Activated naive CD4-positive, alpha-beta T cell treated with anti-CD3 and anti-CD28 coated beads, Interleukin-2, amount 50 U/mL, for 24 hours (primary cell): ENCODE data around the gene CCDC169.

Experiments
- H3K27ac Mint-ChIP-seq: one replicate; pipeline ENCODE4 v1.8.0; 2021; ENCODE audit warnings: mild to moderate bottlenecking, mixed read lengths
- H3K27me3 Mint-ChIP-seq: one replicate; pipeline ENCODE4 v1.8.0; 2021; ENCODE audit warnings: mixed read lengths
- H3K36me3 Mint-ChIP-seq: one replicate; pipeline ENCODE4 v1.8.0; 2021; ENCODE audit warnings: mixed read lengths
- H3K4me1 Mint-ChIP-seq: one replicate; pipeline ENCODE4 v1.8.0; 2021; ENCODE audit warnings: mixed read lengths
- H3K4me3 Mint-ChIP-seq: one replicate; pipeline ENCODE4 v1.8.0; 2021; ENCODE audit warnings: mild to moderate bottlenecking, mixed read lengths
- H3K9me3 Mint-ChIP-seq: one replicate; pipeline ENCODE4 v1.8.0; 2021; ENCODE audit warnings: mixed read lengths

Gene CCDC169

DNA sequence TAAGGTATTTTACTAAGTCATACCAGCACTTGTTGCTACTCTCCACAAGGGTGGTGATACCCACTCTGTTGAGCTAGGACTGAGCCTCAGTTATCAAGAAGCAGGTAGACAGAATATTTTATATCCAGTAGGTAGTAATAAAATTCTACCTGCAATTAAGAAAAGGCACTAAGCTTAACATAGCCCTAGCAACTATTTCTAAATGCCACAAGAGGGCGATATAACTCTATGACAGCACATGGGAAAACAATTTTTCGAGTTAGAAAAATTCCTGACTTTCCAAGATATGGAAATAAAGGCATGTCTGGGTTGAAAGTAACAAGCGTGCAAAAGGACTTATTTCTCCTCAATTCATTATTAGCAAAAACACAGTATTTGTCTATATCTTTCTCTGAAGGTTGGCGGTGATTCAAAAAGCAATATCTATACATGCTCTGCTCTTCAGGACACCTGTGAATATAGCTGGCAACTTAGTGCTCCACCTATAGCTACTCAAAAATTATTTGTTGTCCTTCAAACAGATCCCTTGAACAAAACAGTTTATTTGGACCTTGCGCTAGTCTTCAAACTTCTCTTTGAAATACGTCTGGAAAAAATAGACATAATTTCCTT, 14.7 kb downstream of the CCDC169 start:
- no peaks in the 10 kb centered on the region for H3K9me3 Mint-ChIP-seq
- no peak overlapping the region for H3K4me3 Mint-ChIP-seq
- no peaks in the 10 kb centered on the region for H3K36me3 Mint-ChIP-seq
- no peaks in the 10 kb centered on the region for H3K4me1 Mint-ChIP-seq
- H3K27me3 Mint-ChIP-seq = peaks cover 9% of the 10 kb centered on the region
- H3K27ac Mint-ChIP-seq = no peak overlapping the region

DNA sequence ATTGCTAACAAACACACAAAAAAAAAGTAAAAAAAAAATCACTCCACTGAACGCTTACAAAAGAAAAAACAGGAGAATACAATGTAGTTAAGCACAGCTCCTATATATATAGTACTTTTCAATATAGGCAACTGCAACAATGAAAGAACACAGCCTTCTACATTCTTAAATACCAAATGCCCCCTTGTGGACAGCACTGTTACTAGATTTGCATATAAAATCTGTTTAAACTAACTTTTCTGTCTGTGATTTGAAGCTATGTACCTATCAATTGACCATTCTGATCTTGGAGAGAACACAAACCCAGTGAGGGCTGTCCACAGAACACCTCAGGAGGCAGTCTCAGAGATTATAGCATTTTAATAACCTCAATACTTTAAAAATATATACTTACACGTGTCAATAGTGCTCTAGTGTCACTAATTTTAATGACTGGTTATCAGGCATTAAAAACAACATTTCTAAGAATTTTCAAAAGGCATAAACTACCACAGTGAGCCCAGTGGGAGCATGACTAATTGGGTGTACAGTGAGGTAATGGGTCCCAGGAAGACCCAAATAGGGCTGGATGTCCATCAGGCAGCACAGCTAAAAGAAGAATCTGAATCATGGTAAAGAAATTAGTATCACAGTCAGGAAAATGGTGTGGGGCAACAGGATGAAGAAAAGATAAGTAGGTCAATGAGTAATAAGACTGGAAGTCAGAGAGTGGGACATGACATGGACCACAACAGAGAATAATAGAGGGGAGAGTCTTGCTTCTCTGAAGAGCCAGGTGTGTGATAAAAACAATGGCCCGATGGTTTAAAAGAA, 22.2 kb downstream of the CCDC169 start:
- no peaks in the 10 kb centered on the region for H3K4me1 Mint-ChIP-seq
- no peaks in the 10 kb centered on the region for H3K36me3 Mint-ChIP-seq
- H3K27ac Mint-ChIP-seq = no peak overlapping the region
- no peak overlapping the region for H3K4me3 Mint-ChIP-seq
- no peaks in the 10 kb centered on the region for H3K9me3 Mint-ChIP-seq
- peaks cover 1% of the 10 kb centered on the region for H3K27me3 Mint-ChIP-seq

DNA sequence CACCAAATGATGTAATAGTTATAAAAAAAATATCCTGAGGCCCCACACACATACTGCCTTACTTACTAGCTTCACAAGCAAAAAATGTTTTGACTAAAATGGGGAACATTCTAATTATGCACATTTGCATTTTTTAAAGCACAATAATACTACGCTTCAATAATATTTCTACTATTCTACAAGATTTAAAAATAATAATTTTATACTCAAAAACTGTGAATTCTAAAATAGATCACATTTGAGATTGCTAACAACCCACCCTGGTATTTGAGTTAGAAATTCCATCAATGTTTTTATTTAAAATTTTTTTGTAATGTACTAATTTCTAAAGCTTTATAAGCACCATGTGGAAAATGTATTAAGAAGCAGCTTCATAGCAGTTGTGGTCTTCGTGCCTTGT, 24.2 kb downstream of the CCDC169 start:
- no peaks in the 10 kb centered on the region for H3K9me3 Mint-ChIP-seq
- no peak overlapping the region for H3K4me3 Mint-ChIP-seq
- no peaks in the 10 kb centered on the region for H3K36me3 Mint-ChIP-seq
- H3K4me1 Mint-ChIP-seq = no peaks in the 10 kb centered on the region
- peaks cover 6% of the 10 kb centered on the region for H3K27me3 Mint-ChIP-seq
- H3K27ac Mint-ChIP-seq = no peak overlapping the region

DNA sequence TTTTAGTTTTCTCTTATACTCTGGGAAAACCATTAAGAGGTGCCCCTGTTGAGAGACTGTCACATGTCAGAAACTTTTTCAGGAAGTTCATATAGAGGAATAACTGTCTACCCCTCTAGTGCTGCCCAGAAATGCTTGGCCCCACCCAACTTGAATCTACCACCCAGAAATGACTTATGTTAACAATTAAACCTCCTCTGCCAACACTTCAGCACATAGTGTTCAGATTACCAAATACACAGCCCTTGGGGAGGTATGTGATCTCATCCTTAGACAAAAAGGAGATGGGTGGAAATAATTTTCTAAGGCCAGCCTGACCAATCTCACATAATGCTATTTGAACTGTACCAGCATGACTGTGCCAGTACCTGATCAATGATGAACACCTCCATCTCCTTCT, 35.6 kb downstream of the CCDC169 start:
- Mint-ChIP-seq H3K36me3 (no peaks in the 10 kb centered on the region), H3K9me3 (no peaks in the 10 kb centered on the region), H3K4me3 (no peak overlapping the region), H3K27ac (no peak overlapping the region), H3K27me3 (peaks cover 7% of the 10 kb centered on the region), H3K4me1 (no peaks in the 10 kb centered on the region)

DNA sequence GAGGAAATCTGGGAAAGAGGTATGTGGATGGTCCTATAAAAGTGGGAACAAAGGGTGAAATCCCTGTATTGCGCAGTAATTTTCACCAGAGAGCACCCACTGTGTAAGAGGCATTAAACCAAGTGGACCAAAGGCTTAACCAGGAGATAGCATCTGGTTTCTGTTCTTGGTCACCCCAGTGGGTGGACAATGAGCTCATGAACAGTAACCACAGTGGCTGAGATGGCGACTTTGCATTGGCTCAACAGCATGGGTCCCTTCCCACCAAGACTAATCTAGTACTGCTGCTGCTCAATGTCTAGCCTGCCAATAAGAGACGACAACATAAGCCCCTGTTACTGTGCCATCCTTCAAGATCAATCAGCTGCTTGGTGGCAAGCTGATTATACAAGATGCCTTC, 36.6 kb downstream of the CCDC169 start:
- H3K27ac Mint-ChIP-seq = no peak overlapping the region
- no peak overlapping the region for H3K4me3 Mint-ChIP-seq
- H3K36me3 Mint-ChIP-seq = no peaks in the 10 kb centered on the region
- no peaks in the 10 kb centered on the region for H3K9me3 Mint-ChIP-seq
- H3K4me1 Mint-ChIP-seq = no peaks in the 10 kb centered on the region
- H3K27me3 Mint-ChIP-seq = peaks cover 5% of the 10 kb centered on the region

DNA sequence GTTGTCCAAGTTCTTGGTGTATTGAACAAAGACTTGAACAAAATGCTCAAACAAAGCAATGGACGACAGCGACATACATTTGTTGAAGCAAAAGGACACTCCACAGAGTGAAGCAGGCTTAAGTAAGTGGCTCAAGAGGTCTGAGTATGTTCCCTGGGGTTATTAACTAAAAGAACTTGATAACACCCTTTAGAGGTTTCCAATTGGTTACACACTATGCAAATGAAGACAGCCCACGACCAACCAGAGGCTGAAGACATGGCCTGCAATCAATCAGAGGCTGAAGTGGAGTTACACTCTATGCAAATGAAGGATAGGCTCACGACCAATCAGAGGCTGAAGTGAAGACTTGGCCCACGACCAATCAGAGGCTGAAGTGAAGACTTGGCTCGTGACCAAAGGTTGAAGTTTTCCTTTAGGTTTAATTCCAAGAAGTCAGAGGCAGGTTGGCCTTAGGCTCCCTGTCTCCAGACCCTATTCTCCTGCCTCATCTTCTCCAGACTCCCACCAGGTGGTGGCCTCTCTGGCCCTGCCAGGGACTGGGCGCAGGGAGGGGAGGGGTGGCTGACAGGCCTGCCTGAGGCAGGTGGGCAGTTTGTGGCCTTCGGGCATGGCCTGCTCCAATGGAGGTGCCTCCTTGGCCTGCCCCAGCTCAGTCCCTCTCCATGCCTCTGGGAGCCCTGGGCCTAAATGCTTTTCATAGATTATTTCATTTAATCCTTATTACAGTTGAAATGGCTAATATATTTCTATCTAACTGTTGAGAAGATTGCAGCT, 38.1 kb downstream of the CCDC169 start:
- Mint-ChIP-seq H3K4me3 (no peak overlapping the region), H3K9me3 (no peaks in the 10 kb centered on the region), H3K27me3 (peaks cover 5% of the 10 kb centered on the region), H3K27ac (no peak overlapping the region), H3K4me1 (no peaks in the 10 kb centered on the region), H3K36me3 (no peaks in the 10 kb centered on the region)

DNA sequence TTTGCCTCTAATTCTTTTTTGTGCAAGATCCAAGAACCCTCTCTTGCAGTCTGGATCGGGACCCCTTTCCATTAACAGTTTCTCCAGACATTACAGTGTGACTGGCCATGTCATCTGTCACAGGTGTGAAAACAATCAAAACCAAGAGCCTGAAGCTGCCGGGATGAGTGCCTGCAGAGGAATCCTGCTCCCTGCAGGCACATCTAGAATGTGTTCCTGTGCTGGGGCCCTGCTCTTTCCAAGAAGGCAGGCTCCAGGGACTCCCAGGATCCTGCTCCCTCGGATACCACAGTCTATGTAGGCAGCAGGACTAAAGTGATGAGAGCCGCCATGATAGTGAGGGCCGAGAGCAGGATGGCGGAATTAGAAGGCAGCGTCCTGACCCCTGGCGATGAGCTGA, 38.8 kb downstream of the CCDC169 start:
- H3K27ac Mint-ChIP-seq = no peak overlapping the region

DNA sequence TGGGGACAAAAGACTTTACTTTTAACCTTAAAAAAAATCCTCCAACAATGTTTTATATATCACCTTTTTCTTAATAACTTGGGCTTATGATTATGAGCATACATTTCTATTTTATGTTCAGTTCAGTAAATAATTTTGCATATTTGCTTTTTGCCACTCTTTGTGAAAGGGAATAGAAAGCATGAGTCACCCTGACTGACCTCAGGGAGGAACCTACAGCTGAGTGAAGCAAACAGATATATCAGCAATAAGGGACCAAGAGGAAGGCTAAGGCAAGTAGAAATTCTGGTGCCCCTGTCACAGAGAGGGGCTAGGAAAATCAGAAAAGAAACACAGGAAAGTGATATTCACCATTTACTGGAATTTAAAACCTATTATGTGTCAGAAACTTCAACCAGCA, 46.1 kb downstream of the CCDC169 start:
- Mint-ChIP-seq H3K4me3 (no peak overlapping the region), H3K36me3 (no peaks in the 10 kb centered on the region), H3K27me3 (peaks cover 2% of the 10 kb centered on the region), H3K4me1 (no peaks in the 10 kb centered on the region), H3K27ac (no peak overlapping the region), H3K9me3 (no peaks in the 10 kb centered on the region)

More for the DNA sequence above, 38.8 kb downstream of the CCDC169 start:
- H3K4me3 Mint-ChIP-seq = no peak overlapping the region
- no peaks in the 10 kb centered on the region for H3K4me1 Mint-ChIP-seq
- peaks cover 5% of the 10 kb centered on the region for H3K27me3 Mint-ChIP-seq
- H3K36me3 Mint-ChIP-seq = no peaks in the 10 kb centered on the region
- no peaks in the 10 kb centered on the region for H3K9me3 Mint-ChIP-seq

DNA sequence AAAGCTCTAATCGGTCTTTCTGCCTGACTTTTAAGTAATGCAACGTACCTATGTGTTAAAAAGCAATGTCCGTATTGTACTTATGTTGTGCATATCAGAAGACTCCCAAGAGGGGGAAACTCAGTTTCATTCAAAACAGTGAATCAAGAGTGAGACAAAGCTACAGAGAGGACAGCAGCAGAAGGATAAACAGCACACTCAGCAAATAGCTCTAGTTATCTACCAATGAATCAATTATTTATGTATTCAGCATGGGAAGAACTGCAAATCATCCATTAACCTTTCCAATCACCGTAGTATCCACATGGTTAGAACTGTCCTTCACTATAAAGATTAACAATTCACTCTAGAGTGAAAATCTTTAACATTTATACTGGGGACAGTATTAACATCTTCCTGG, 46.6 kb downstream of the CCDC169 start:
- Mint-ChIP-seq H3K9me3 (no peaks in the 10 kb centered on the region), H3K4me1 (no peaks in the 10 kb centered on the region), H3K36me3 (no peaks in the 10 kb centered on the region), H3K27ac (no peak overlapping the region), H3K4me3 (no peak overlapping the region), H3K27me3 (peaks cover 2% of the 10 kb centered on the region)

DNA sequence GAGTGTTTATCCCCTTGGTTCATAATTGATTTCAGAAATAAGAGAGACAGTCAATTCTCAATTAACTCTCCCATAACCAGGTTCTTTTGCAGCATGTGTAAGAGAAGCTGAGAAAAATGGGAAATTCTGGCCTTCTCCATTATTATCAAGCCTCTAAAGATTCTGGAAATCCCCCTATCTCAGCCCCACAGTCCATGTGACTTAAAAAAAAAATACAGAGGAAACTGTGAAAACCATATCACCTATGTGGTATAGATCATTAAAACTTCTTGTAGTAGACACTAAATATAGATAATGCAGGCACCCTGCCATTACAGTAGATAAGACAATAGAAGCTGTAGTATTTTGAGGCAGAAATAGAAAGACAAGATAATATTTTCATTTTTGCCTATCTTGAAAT, 48.9 kb downstream of the CCDC169 start:
- Mint-ChIP-seq H3K36me3 (no peaks in the 10 kb centered on the region), H3K9me3 (no peaks in the 10 kb centered on the region), H3K4me3 (no peak overlapping the region), H3K27me3 (peaks cover 6% of the 10 kb centered on the region), H3K4me1 (no peaks in the 10 kb centered on the region), H3K27ac (no peak overlapping the region)

DNA sequence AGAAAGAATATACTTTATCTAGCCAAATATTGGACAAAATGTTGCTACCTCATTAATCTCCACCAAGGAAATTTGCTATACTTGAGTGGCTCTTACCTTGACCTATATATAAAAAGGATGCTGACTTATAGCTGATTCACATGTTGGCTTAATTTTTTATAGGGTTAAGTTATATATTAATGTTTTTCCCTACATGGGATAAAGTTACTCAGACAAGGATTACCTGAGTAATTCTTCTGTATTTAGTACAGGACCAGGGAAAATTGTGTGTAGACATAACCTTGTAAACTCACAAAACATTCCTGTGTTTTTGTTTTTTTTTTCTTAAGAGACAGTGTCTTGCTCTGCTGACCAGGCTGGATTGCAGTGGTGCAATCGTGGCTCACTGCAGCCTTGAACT, 52.6 kb downstream of the CCDC169 start:
- H3K27ac Mint-ChIP-seq = no peak overlapping the region
- H3K4me1 Mint-ChIP-seq = no peaks in the 10 kb centered on the region
- H3K9me3 Mint-ChIP-seq = no peaks in the 10 kb centered on the region
- peaks cover 4% of the 10 kb centered on the region for H3K27me3 Mint-ChIP-seq
- no peak overlapping the region for H3K4me3 Mint-ChIP-seq
- H3K36me3 Mint-ChIP-seq = no peaks in the 10 kb centered on the region

DNA sequence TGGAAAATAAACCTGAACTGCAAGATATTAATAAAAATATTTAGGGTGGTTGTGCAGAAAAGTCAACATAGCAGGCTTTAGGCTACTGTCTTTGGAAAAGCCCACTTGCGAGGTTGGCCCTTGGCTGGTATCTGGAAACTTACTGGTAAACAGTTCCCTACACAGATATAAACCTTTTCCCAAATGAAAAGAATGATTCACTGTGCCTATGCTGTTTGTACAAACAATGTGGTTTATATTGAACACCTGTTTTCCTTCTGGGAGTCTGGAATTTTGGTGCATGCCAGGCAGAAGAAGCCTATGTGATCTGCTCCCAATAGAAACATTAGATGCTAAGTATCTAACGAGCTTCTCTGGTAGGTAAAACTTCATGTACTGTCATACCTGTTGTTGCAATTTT, 53.5 kb downstream of the CCDC169 start:
- Mint-ChIP-seq H3K9me3 (no peaks in the 10 kb centered on the region), H3K27me3 (peaks cover 4% of the 10 kb centered on the region), H3K27ac (no peak overlapping the region), H3K4me3 (no peak overlapping the region), H3K4me1 (no peaks in the 10 kb centered on the region), H3K36me3 (no peaks in the 10 kb centered on the region)

DNA sequence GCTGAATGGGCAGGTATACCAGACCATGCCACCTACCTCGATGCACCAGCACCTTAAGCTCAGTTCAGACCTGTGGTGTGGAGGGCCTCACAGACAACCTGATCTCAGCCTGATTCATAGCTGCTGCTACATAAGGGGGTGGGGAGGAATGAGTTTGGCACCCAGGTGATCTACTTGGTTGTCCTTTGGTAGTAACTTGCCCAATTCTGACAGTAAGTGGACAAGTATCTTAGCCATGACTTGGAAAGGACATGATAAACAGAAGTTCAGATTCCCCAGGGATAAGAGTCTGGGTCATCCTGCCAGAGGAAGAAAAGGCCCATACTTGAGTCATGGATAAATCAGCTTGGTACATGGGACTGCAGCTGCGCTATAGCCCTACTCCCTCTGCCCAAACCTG, 54.9 kb downstream of the CCDC169 start:
- Mint-ChIP-seq H3K9me3 (no peaks in the 10 kb centered on the region), H3K4me3 (no peak overlapping the region), H3K27ac (no peak overlapping the region), H3K27me3 (peaks cover 6% of the 10 kb centered on the region), H3K4me1 (no peaks in the 10 kb centered on the region), H3K36me3 (no peaks in the 10 kb centered on the region)

DNA sequence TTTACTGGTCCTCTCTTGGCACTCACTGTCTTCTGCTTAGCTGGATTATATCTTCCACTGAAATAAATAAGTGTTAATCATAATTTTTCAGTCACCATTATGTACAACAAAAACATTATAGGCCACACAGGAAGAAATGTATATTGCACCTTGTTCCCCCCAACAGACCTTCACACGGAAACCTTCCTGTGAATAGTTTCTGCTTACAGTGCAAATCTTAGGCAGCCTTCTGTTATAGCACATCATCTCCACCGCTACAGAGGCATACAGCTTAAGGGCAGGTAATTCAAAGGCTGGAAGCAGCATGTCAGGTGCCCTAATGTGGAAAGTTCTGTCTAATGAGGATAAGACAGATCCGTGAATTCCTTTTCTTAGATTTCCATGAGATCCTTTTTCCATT, 66.4 kb downstream of the CCDC169 start:
- no peak overlapping the region for H3K27ac Mint-ChIP-seq
- peaks cover 11% of the 10 kb centered on the region for H3K9me3 Mint-ChIP-seq
- H3K27me3 Mint-ChIP-seq = no peaks in the 10 kb centered on the region
- H3K4me3 Mint-ChIP-seq = no peak overlapping the region
- no peaks in the 10 kb centered on the region for H3K4me1 Mint-ChIP-seq
- H3K36me3 Mint-ChIP-seq = no peaks in the 10 kb centered on the region

DNA sequence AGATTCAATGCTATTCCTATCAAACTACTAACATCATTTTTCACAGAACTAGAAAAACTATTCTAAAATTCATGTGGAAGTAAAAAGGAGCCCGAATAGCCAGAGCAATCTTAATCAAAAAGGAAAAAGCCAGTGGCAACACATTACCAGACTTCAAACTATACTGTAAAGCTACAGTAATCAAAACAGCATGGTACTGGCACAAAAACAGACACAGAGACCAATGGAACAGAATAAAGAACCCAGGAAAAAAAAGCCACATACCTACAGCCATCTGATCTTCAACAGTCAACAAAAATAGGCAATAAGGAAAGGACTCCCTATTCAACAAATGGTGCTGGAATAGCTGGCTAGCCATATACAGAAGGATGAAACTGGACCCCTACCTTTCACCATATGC, 72.9 kb downstream of the CCDC169 start:
- H3K9me3 Mint-ChIP-seq = peaks cover 18% of the 10 kb centered on the region

DNA sequence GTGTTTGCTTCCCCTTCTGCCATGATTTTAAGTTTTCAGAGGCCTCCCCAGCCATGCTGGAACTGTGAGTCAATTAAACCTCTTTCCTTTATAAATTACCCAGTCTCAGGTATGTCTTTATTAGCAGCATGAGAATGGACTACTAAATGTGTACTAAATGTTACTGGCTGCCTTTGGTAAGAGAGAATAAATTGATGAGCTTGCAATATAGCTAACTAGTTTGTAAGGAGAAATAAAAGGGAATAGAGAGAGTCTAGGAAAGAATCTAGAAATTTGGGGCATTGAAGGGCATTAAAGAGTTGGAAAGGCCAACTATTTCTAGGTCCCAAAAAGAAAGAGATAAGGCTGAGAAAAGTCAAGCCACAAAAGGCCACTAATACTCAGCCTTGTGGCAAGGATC, 77.7 kb downstream of the CCDC169 start:
- H3K4me1 Mint-ChIP-seq = no peaks in the 10 kb centered on the region
- H3K4me3 Mint-ChIP-seq = no peak overlapping the region
- peaks cover 1% of the 10 kb centered on the region for H3K27me3 Mint-ChIP-seq
- no peak overlapping the region for H3K27ac Mint-ChIP-seq
- H3K9me3 Mint-ChIP-seq = peaks cover 16% of the 10 kb centered on the region
- no peaks in the 10 kb centered on the region for H3K36me3 Mint-ChIP-seq

More for the DNA sequence above, 72.9 kb downstream of the CCDC169 start:
- Mint-ChIP-seq H3K36me3 (no peaks in the 10 kb centered on the region), H3K4me1 (no peaks in the 10 kb centered on the region), H3K27me3 (peaks cover 1% of the 10 kb centered on the region), H3K4me3 (no peak overlapping the region), H3K27ac (no peak overlapping the region)
